ENCODE measurements around the gene KRTAP10-5. TPM values are rescaled to one million over a fixed set of nuclear protein-coding genes. Genes with fewer than 3 reads are reported as not detected.

Gene KRTAP10-5
- total RNA-seq, 1 experiment from 2014 or later = not detected

DNA sequence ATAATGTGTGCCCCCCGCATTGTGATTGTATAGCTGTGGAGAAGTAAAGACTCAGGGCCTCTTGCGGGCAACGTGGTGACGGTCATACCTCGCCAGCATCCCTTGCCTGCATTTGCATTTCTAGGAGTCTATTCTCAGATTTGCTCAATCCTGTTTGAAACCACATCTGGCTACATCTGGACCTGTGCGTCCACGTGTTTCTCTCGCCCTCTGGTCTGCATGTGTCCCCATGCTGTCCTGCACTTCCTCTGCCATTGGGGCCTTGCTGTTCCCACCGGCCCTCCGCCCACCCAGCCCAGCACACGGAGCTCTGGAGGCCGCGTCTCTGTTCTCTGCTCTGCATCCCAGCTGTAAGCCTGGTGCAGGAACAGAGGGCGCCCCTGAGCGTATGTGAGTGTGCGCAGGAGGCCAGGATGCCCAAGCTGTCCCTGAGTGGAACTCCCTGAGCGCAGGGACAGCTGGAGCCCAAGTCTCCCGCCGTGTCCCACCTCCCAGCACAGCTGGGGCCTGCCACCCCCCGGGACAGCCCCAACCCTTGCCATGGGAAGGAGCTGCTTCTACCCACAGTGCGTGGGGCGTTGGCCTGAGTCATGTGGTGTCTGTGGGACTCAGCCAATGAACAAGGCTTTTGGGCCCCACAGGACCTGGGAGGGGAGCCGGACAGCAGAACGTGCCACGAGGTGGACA, 30.7 kb downstream of the KRTAP10-5 start:
- CTCF ChIA-PET = no interaction called here
- Mint-ChIP-seq H3K9me3 (ENCODE audit: unreplicated experiment) (peaks cover 18% of the 10 kb centered on the region), H3K36me3 (ENCODE audit: insufficient read depth, unreplicated experiment) (no peaks in the 10 kb centered on the region), H3K27me3 (ENCODE audit: insufficient read depth, unreplicated experiment) (peaks cover 3% of the 10 kb centered on the region), H3K27ac (ENCODE audit: unreplicated experiment) (no peak overlapping the region), H3K4me1 (ENCODE audit: low read depth, unreplicated experiment) (no peaks in the 10 kb centered on the region), H3K4me3 (ENCODE audit: unreplicated experiment) (no peak overlapping the region)
- H3K4me1 ChIP-seq = 0 out of 2 replicates have a peak, but pooled peaks cover 3% of the 10 kb centered on the region
- intact Hi-C loops (cut with micrococcal nuclease; ENCODE audit: unreplicated experiment) = no loop called here
- no peaks in the 10 kb centered on the region; the same call in 1 of the 2 replicates for H3K27me3 ChIP-seq (replicated peaks; ENCODE audit: control insufficient read depth, insufficient read depth, low read length)
- no peaks in the 10 kb centered on the region for H3K36me3 ChIP-seq (ENCODE audit: control insufficient read depth, insufficient read depth, low read length)
- H3K9me3 ChIP-seq = peaks cover 6% of the 10 kb centered on the region
- POLR2A ChIA-PET = no interaction called here
- DNase-seq = no peak
- BruUV-seq (replicated peaks) = no TSS peak
- no peak overlapping the region for H3K4me3 ChIP-seq (ENCODE audit: low read depth, low read length)
- no peak for TF ChIP-seq CTCF (IDR thresholded peaks at IDR 0.05; ENCODE audit: insufficient read depth in 1 of 2, low read depth in 1 of 2, low read length in 1 of 2, severe bottlenecking in 1 of 2, unreplicated experiment in 1 of 2)

- DNase-seq = no peak
- Mint-ChIP-seq H3K27ac (ENCODE audit: unreplicated experiment) (no peak overlapping the region), H3K27me3 (ENCODE audit: insufficient read depth, unreplicated experiment) (peaks cover 3% of the 10 kb centered on the region), H3K4me1 (ENCODE audit: low read depth, unreplicated experiment) (no peaks in the 10 kb centered on the region), H3K4me3 (ENCODE audit: unreplicated experiment) (no peak overlapping the region), H3K9me3 (ENCODE audit: unreplicated experiment) (peaks cover 18% of the 10 kb centered on the region), H3K36me3 (ENCODE audit: insufficient read depth, unreplicated experiment) (no peaks in the 10 kb centered on the region)
- Histone ChIP-seq H3K27me3 (replicated peaks; ENCODE audit: control insufficient read depth, insufficient read depth, low read length) (no peaks in the 10 kb centered on the region; the same call in 1 of the 2 replicates), H3K36me3 (ENCODE audit: control insufficient read depth, insufficient read depth, low read length) (no peaks in the 10 kb centered on the region), H3K4me3 (ENCODE audit: low read depth, low read length) (no peak overlapping the region), H3K4me1 (0 out of 2 replicates have a peak, but pooled peaks cover 3% of the 10 kb centered on the region), H3K9me3 (peaks cover 6% of the 10 kb centered on the region)
- BruUV-seq (replicated peaks) = no TSS peak
- TF ChIP-seq CTCF (IDR thresholded peaks at IDR 0.05; ENCODE audit: insufficient read depth in 1 of 2, low read depth in 1 of 2, low read length in 1 of 2, severe bottlenecking in 1 of 2, unreplicated experiment in 1 of 2) = no peak
- ChIA-PET POLR2A (no interaction called here), CTCF (no interaction called here)
- intact Hi-C loops (cut with micrococcal nuclease; ENCODE audit: unreplicated experiment) = no loop called here
Measured at GRCh38 chr21:44548922-44549321, 31.5 kb downstream of the KRTAP10-5 start.

DNA sequence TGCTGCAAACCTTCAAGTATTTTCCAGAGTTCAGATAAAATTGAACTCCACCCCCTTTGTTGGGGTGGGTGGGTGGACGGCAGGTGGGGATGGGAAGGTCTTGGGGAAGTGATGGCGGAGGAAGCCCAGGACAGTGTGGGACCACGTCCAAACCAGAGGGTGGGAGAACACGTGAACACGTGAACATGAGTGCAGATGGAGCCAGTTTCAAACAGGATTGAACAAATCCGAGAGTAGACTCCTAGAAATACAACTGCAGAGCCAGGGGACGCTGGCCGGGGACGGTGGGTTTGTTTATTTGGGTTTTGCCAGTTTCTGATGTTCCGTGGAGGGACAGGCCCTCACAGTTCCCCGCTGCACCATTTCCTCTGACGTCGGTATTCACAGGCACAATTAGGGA, 32.0 kb downstream of the KRTAP10-5 start:
- H3K4me1 ChIP-seq = 0 out of 2 replicates have a peak, but pooled peaks cover 3% of the 10 kb centered on the region
- Mint-ChIP-seq H3K36me3 (ENCODE audit: insufficient read depth, unreplicated experiment) (no peaks in the 10 kb centered on the region), H3K27me3 (ENCODE audit: insufficient read depth, unreplicated experiment) (peaks cover 3% of the 10 kb centered on the region), H3K9me3 (ENCODE audit: unreplicated experiment) (peaks cover 18% of the 10 kb centered on the region), H3K27ac (ENCODE audit: unreplicated experiment) (no peak overlapping the region), H3K4me1 (ENCODE audit: low read depth, unreplicated experiment) (no peaks in the 10 kb centered on the region), H3K4me3 (ENCODE audit: unreplicated experiment) (no peak overlapping the region)
- DNase-seq = no peak
- no peak overlapping the region for H3K4me3 ChIP-seq (ENCODE audit: low read depth, low read length)
- no peaks in the 10 kb centered on the region for H3K36me3 ChIP-seq (ENCODE audit: control insufficient read depth, insufficient read depth, low read length)
- BruUV-seq (replicated peaks) = no TSS peak
- POLR2A ChIA-PET = no interaction called here
- peaks cover 6% of the 10 kb centered on the region for H3K9me3 ChIP-seq
- TF ChIP-seq CTCF (IDR thresholded peaks at IDR 0.05; ENCODE audit: insufficient read depth in 1 of 2, low read depth in 1 of 2, low read length in 1 of 2, severe bottlenecking in 1 of 2, unreplicated experiment in 1 of 2) = no peak
- no peaks in the 10 kb centered on the region for H3K27me3 ChIP-seq (replicated peaks; ENCODE audit: control insufficient read depth, insufficient read depth, low read length)
- CTCF ChIA-PET = no interaction called here
- intact Hi-C loops (cut with micrococcal nuclease; ENCODE audit: unreplicated experiment) = no loop called here

Data from Caco-2 (cell line).